Uterus (tissue), 4 donors: Measurements from ENCODE around the gene NAB2. TPM values are rescaled to one million over a fixed set of nuclear protein-coding genes. Genes with fewer than 3 reads are reported as not detected.

Experiments used
- DNase-seq, 2 donors: peaks; one replicate each; pipeline ENCODE4 v3.0.0-alpha.2; 2019 to 2020
- H3K27ac ChIP-seq, 2 donors: fragments of 200-600 bp; sonication (generic); 1 replicate in 1 of 2; 2 replicates in 1 of 2; pipeline ENCODE4 v1.5.1; 2016 to 2018
- H3K27me3 ChIP-seq, 2 donors: fragments of 200-600 bp; sonication (generic); one replicate each; pipeline ENCODE4 v1.5.1; 2018 to 2019; ENCODE audit warnings: control low read depth in 1 of 2
- H3K36me3 ChIP-seq, 2 donors: fragments of 200-600 bp; sonication (generic); one replicate each; pipeline ENCODE4 v1.5.1; 2019; ENCODE audit warnings: control low read depth in 1 of 2
- H3K4me1 ChIP-seq, 2 donors: fragments of 200-600 bp; sonication (generic); one replicate each; pipeline ENCODE4 v1.5.1; 2018 to 2019; ENCODE audit warnings: control low read depth in 1 of 2
- H3K4me3 ChIP-seq, 2 donors: fragments of 200-600 bp; sonication (generic); 1 replicate in 1 of 2; 2 replicates in 1 of 2; pipeline ENCODE4 v1.5.1; 2018 to 2019; ENCODE audit warnings: mild to moderate bottlenecking in 1 of 2
- H3K9me3 ChIP-seq, 2 donors: fragments of 200-600 bp; sonication (generic); one replicate each; pipeline ENCODE4 v1.5.1; 2019; ENCODE audit warnings: control low read depth in 1 of 2
- POLR2A ChIP-seq, 2 donors: fragments of 450-650 bp; IDR thresholded peaks; one replicate each; pipeline ENCODE4 v1.6.1; 2016; ENCODE audit warnings: antibody characterized with exemption in 2 of 2, mild to moderate bottlenecking in 1 of 2, moderate library complexity in 1 of 2
- intact Hi-C: fragments of 100-400 bp; cut with DNase I; formaldehyde crosslinking; loops from one replicate; pipeline ENCODE4 v1.15.1; 2023; ENCODE audit warnings: low total_unique reads
- total RNA-seq, 4 donors: library from RNA; depleted of rRNA in 3 of 4; stranded (reverse); fragments of >200 nt in 3 of 4; gene quantifications; one replicate each; pipeline versions ENCODE4 v1.1.0 to v1.2.4, GENCODE V29; 2014 to 2023
- TF ChIP-seq, protein P1 (sequence below), 4 experiments: fragments of 200-600 bp in 2 of 4; fragments of 450-650 bp in 2 of 4; sonication (generic) in 2 of 4; IDR thresholded peaks; one replicate each; pipeline ENCODE4 v1.5.1; 2016 to 2019; ENCODE audit warnings: antibody characterized with exemption in 4 of 4, mild to moderate bottlenecking in 2 of 4, moderate library complexity in 1 of 4
- donor health status: DM: yes; HTN: yes; CAD: no.

NAB2 gene
- total RNA-seq, 4 donors from 2014 or later = 9.1 to 85.8 (median 33.9) TPM

DNA sequence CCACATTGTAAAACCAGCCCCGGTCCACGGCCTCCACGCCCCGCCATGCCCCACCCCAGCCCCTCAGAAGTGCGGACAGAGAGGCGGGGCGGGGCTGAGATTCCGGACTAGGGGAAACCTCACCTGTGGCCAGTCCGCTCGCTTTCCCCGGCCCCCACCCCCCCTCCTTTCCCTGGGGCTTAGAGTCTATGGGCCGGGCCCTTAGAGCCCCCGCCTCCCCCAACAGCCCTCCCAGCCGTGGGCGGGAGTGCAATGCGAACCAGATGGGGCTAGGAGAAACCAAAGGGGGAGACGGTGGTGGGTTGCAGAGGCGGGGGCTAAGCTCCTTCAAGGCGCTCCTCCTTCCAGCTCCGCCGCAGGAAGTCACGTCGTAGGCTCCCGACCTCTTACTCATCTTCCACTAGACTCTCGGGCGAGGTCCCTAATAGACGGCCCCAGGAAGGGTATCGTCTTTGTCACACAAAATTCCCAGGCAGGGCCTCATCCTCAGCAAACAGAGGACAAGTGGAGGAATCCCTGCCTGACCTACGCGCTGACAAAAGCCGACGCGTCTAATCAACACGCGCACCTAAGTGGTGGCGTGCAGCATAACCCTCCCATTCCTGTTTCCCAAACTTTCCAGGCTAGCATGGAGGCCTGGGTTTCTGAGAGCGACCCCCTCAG, 1.1 kb upstream of the NAB2 start:
- intact Hi-C loops = no loop called here
- no peaks in the 10 kb centered on the region for H3K36me3 ChIP-seq
- peak overlapping the region; percentile 69 to 89 for H3K4me3 ChIP-seq
- peaks cover 7 to 30% of the 10 kb centered on the region in 2 donors for H3K4me1 ChIP-seq
- peak; percentile 27 to 47 for TF ChIP-seq POLR2A (IDR thresholded peaks at IDR 0.05)
- TF ChIP-seq, protein P1, sequence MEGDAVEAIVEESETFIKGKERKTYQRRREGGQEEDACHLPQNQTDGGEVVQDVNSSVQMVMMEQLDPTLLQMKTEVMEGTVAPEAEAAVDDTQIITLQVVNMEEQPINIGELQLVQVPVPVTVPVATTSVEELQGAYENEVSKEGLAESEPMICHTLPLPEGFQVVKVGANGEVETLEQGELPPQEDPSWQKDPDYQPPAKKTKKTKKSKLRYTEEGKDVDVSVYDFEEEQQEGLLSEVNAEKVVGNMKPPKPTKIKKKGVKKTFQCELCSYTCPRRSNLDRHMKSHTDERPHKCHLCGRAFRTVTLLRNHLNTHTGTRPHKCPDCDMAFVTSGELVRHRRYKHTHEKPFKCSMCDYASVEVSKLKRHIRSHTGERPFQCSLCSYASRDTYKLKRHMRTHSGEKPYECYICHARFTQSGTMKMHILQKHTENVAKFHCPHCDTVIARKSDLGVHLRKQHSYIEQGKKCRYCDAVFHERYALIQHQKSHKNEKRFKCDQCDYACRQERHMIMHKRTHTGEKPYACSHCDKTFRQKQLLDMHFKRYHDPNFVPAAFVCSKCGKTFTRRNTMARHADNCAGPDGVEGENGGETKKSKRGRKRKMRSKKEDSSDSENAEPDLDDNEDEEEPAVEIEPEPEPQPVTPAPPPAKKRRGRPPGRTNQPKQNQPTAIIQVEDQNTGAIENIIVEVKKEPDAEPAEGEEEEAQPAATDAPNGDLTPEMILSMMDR (IDR thresholded peaks at IDR 0.05) = peak in 1 of 4 experiments; percentile 19
- H3K27me3 ChIP-seq = no peaks in the 10 kb centered on the region
- H3K9me3 ChIP-seq = no peaks in the 10 kb centered on the region
- peak; percentile 95 to 97 for DNase-seq
- H3K27ac ChIP-seq = peak overlapping the region; percentile 96 to 99

- intact Hi-C loops = no loop called here
- peaks cover 19 to 40% of the 10 kb centered on the region in 2 donors for H3K4me1 ChIP-seq
- DNase-seq = peak; percentile 82 to 84
- H3K27me3 ChIP-seq = no peaks in the 10 kb centered on the region
- peak overlapping the region; percentile 73 to 89 for H3K4me3 ChIP-seq
- no peaks in the 10 kb centered on the region for H3K36me3 ChIP-seq
- TF ChIP-seq, protein P1 (IDR thresholded peaks at IDR 0.05) = no peak
- TF ChIP-seq POLR2A (IDR thresholded peaks at IDR 0.05) = peak; percentile 33 to 47
- no peaks in the 10 kb centered on the region for H3K9me3 ChIP-seq
- peak overlapping the region; percentile 96 to 99 for H3K27ac ChIP-seq
These were observed 644 bp downstream of the NAB2 start for GRCh38 chr12:57089271-57090245.

GRCh38 chr12:57090490-57090889, 1.6 kb downstream of the NAB2 start:
- intact Hi-C loops = no loop called here

DNA sequence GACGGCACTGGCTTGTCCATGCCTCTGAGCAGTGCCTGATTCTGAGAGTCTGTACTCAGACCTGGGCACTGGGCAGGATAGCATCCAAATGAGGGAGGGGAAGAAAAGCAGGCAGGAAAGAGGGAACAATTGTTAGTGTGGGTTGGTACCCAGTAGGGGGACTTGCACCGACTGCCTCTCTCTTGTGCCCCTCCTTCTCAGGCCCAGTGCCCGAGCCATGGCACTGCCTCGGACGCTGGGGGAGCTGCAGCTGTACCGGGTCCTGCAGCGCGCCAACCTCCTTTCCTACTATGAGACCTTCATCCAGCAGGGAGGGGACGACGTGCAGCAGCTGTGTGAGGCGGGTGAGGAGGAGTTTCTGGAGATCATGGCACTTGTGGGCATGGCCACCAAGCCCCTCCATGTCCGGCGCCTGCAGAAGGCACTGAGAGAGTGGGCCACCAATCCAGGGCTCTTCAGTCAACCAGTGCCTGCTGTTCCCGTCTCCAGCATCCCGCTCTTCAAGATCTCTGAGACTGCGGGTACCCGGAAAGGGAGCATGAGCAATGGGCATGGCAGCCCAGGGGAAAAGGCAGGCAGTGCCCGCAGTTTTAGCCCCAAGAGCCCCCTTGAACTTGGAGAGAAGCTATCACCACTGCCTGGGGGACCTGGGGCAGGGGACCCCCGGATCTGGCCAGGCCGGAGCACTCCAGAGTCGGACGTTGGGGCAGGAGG, 2.2 kb downstream of the NAB2 start:
- Histone ChIP-seq H3K36me3 (no peaks in the 10 kb centered on the region), H3K4me1 (peaks cover 22 to 39% of the 10 kb centered on the region in 2 donors), H3K4me3 (peak overlapping the region; percentile 73 to 89), H3K27me3 (no peaks in the 10 kb centered on the region), H3K27ac (peak overlapping the region; percentile 96 to 99), H3K9me3 (no peaks in the 10 kb centered on the region)
- DNase-seq = no peak
- no peak for TF ChIP-seq POLR2A (IDR thresholded peaks at IDR 0.05)
- TF ChIP-seq, protein P1 (IDR thresholded peaks at IDR 0.05) = no peak
- intact Hi-C loops = no loop called here

More at GRCh38 chr12:57090490-57090889, 1.6 kb downstream of the NAB2 start:
- peaks cover 22 to 40% of the 10 kb centered on the region in 2 donors for H3K4me1 ChIP-seq
- TF ChIP-seq, protein P1 (IDR thresholded peaks at IDR 0.05) = no peak
- no peak for TF ChIP-seq POLR2A (IDR thresholded peaks at IDR 0.05)
- H3K36me3 ChIP-seq = no peaks in the 10 kb centered on the region
- DNase-seq = no peak
- peak overlapping the region; percentile 73 to 89 for H3K4me3 ChIP-seq
- peak overlapping the region; percentile 96 to 99 for H3K27ac ChIP-seq
- H3K9me3 ChIP-seq = no peaks in the 10 kb centered on the region
- H3K27me3 ChIP-seq = no peaks in the 10 kb centered on the region
